D341Med (cell line): ENCODE data around the gene CISH.

Experiments used
- DNase-seq: peaks from one replicate; pipeline ENCODE4 v3.0.0; 2012; ENCODE audit warnings: low spot score

Gene CISH

DNA sequence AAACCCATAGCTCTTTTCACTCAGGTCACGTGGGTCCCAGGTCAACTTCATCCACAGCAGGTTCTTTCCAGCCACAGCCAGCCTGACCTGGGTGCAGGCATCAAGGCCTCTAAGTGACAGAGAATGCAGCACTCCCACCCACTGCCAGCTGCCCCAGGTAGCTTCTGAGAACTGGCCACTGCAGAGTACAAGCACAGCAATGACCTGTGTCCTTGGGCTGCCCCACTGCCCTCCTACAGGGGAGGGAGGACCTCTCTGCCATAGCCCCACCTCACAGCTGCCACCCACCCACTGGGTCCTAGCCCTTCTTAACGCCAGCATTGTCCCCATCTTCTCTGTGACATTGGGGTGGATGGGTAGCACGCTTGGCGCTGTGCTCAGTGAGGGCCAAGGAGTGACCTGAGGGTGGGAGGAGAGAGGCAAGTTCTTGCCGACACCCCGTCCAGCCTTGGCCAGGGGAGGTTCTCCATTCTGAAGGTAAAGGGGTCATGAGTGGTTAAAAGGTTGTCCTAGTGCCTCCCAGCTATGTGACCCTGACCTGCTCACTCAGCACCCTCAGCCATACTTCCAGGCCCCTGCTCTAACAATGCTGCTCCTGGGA is 12.4 kb downstream of the CISH start:
- DNase-seq, result no peak

GRCh38 chr3:50594253-50594785 is 17.3 kb downstream of the CISH start:
- no peak for DNase-seq

DNA sequence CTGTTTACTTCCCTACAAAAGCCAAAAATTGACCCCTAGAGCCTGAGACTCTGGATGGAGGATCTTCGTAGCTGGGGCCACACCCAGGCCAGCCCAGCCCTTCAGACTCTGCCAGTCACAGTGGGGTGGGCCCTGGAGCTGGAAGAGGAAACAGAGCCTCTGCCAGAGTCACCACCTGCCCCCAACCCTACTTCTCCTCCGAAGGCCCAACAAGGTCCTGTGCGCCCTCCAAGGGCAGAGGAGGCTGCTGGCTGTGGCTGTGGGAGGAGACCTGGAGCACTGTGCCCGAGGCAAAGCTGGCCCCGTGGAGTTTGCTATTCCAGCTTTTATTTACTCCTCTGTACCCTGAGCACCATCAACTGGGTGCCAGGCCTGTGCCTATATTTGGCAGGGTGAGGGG is 19.0 kb downstream of the CISH start:
- DNase-seq, result no peak

DNA sequence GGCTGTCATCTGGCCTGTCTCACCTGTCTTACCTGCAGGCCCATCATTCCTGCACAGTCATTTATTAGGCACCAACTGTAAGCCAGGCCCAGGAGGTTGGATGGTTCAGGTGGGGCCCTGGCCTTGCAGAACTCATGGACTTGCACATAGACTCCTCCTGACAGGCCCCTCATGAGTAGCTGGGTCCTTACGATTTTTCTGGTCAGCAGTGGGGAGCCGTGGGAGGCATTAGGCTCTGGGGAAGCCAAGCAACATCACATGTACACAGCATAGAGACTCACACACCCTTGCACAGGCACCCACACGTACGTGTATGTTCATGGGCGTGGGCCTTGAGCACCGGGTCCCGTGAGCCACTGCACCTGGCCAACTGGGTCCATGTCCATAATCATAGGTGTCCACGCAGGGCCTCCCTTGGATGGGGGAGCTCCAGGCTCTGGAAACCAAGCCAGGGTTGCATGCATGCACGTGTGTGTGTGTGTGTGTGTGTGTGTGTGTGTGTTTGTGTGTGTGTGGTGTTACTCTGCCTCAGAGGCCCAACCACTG is 20.3 kb downstream of the CISH start:
- DNase-seq, result no peak

DNA sequence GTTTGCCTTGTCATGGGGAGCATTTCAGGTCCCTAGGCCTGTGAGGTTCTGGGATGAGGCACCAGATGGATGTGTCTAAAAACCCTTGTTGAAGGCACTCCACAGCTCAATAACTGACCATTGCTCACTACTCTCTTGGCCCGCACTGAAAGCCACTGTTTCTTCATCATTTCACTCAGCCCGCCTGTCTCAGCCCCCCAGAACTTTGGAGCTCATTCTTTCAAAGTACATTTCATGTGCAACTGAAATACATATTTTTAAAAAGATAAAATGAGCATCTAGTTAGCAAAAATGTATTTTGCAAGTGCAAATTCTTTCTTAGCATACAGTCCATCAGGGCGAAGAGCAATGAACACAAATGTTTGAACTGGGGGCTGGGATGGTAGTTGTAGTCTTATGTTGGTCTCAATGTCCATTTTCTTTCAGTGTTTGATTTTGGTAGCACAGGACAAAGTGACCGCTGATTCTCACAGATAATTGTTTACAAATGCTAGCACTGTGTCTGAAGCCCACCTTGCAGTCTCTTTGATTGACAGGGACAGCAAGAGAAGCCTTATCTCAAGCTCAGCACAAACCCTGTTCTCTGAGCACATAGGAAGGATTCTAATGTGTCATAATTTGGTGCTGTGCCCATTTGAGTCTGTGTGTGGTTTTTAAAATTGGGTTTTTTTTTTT is 22.7 kb downstream of the CISH start:
- no peak for DNase-seq

DNA sequence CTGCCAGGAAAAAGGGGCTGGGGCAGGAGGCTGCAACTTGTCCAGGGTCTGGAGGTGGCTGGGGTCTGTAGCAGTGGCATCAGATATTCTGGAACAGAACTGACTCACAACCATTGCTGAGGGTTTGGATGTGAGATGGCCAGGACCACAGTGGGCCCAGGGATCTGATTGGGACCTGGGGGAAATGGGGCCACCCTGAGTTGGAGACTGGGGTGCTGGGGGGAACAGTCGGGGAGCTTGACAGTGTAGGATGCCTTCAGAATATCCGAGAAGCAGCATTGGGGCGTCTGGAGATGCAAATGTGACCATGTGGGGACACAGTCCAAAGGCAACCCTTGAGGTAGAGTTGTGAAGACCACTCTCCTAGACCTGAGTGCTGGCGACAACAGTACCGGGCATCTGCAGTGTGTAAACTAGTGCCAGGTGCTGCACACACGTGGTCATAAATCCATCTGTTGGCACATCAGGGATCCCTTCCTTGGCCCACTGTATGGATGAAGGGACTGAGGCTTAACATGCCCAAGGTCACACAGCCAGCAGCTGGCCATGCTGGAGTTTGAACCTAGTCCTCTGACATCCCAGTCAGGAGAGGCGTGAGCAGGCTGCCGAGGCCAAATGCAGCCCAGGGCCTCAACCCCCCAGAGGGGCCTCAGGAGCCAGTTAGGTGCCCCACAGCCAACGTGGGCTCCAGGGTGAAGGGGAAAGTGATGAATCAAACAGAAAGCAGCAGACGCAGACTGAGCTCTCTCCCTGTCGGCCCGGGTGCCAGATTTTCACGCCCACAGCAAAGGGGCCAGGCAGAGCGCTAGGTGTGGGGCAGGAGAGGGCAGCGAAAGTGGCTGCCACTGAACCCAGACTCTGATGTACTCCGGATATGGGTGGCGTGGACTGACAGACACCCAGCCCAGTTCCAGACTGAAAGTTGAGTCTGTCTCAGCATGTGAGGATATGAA is 23.5 kb downstream of the CISH start:
- no peak for DNase-seq

GRCh38 chr3:50587373-50587772 is 24.2 kb downstream of the CISH start:
- DNase-seq, result no peak

DNA sequence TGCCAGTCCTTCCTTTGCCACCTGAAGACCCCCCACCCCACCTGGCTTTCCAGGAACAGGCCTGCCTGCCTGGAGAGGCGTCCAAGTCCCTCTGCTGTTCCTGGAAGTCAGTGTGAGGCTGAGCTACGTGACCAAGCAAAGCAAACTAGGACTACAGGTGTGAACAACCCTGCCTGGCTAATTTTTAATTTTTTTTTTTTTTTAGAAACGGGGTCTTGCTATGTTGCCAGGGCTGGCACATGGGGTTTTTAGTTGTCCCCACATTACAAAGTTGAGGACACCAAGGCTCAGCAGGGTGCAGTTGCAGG is 24.9 kb downstream of the CISH start:
- DNase-seq, result no peak

GRCh38 chr3:50585919-50586762 is 25.4 kb downstream of the CISH start:
- DNase-seq, result no peak

DNA sequence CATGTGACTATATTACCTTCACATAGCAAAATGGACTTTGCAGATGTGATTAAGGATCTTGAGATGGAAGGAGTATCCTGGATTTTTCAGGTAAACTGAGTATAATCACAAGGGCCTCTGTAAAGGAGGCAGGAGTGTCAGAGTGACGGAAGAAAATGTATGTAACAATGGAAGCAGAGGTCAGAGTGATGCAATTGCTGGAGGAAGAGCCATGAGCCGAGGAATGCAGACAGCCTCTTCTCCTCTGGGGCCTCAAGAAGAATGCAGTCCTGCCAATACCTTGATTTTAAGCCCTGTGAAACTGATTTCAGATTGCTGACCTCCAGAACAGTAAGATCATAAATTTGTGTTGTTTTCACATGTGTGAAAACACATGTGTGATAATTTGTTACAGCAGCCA is 27.2 kb downstream of the CISH start:
- no peak for DNase-seq

GRCh38 chr3:50583897-50584296 is 27.7 kb downstream of the CISH start:
- DNase-seq, result no peak

GRCh38 chr3:50582083-50582482 is 29.5 kb downstream of the CISH start:
- DNase-seq, result no peak

DNA sequence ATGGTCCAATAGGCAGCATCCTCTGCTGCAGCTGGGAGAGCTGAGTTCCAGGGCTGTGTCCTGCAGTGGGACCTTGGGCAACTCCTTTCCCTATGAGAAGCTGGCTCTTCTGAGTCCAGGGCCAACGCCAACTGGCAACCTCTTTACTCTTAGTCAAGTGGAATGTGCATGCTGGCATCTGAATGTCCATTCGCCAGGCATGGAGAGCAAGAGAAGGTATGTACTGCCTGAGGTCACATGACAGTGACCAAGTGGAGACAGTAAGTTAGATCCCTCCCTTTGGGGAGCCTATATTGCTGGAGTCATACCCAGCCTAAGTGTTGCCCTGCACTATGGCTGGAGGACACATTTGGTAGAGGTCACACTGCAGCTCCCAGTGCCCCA is 30.1 kb downstream of the CISH start:
- no peak for DNase-seq

- DNase-seq, result no peak
These were observed 30.7 kb downstream of the CISH start for GRCh38 chr3:50580683-50581458.

DNA sequence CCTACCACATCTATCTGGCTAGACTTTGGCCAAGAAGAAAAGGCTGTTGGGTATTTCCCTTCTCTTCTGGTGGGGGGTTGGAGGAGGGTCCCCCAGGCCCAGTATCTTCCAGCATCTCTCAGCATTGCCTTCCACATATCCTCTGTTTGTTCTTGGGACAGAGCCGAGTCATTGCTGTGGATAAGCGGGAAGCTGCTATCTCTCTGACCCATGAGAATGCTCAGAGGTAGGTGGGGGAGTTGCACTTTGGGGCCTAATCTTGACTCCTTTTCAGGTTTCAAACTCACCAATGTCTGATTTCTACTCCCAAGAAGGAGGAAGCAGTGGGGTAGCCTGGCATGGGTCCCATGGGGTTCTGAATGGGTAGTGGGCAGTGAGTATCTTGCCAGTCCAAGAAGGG is 34.2 kb downstream of the CISH start:
- no peak for DNase-seq

- no peak for DNase-seq
These were observed 36.2 kb downstream of the CISH start for GRCh38 chr3:50575372-50575771.

DNA sequence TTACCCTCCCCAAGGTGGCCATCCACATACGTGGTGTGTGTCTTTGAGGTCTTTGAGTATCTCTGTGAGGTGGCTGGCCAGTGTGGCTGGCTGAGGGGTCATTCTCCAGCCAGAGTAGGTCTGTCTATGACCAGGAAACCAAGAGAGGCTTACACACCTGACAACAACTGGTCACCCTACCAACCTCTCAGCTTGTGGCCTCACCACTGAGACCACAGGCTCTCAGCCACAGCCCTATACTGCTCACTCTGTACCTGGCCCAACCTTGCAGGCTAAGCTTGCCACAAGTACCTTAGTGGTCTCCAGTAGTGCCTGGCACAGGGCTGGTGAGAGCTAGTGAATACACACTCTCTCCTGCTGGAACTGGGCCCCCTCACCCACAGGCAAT is 37.1 kb downstream of the CISH start:
- DNase-seq, result no peak

GRCh38 chr3:50573566-50574443 is 37.8 kb downstream of the CISH start:
- DNase-seq, result no peak

DNA sequence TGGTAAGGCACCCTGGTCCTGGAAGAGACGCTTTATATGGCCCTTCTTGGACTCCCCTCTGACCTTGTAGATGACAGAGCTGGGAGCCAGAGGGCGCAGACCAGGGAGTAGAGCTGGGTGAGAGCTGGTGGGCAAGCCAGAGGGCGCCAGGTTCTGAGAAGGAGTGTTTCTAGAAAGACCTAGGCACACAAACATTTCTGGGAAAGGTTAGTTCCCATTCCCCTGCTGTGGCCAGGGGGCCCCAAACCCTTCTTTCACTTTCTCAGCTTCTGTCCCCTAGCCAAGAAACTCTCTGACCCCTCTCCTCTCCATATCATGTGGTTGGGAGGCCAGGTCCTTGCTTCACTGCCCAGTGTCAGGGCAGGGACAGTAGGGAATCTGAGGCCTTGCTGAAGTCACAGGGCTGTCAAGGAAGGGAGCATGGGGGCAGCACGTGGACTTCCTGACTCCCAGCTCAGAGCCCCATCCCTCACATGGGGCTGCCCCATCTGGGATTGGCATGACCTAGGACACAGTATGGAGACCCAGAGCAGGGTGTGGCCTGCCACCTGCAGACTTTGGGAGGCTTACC is 38.7 kb downstream of the CISH start:
- DNase-seq, result no peak

GRCh38 chr3:50572158-50572557 is 39.4 kb downstream of the CISH start:
- DNase-seq, result peak; percentile 84
